Caco-2 (cell line): ENCODE results near the gene SLC22A23. TPM values are rescaled to one million over a fixed set of nuclear protein-coding genes. Genes with fewer than 3 reads are reported as not detected.

Experiments
- BruUV-seq: library from RNA; stranded (reverse); fragments of 400-500 nt; replicated peaks from 2 replicates; lab custom pipeline; 2021; lab: Mats Ljungman, UMichigan
- CTCF ChIA-PET: fragments of 300-600 bp; sonication (Branson Sonifier 250); formaldehyde crosslinking; loops from one replicate; lab custom pipeline; 2022; ENCODE audit warnings: antibody characterized with exemption; lab: Charles Lee
- POLR2A ChIA-PET: fragments of 300-600 bp; sonication (Branson Sonifier 250); formaldehyde crosslinking; loops from one replicate; lab custom pipeline; 2022; ENCODE audit warnings: antibody characterized with exemption; lab: Charles Lee
- DNase-seq, 2 experiments: peaks; one replicate each; pipeline versions ENCODE4 v3.0.0 to v3.0.0-alpha.2; 2020 to 2022
- H3K27me3 ChIP-seq: replicated peaks from 2 replicates; pipeline ENCODE4 v1.6.0; 2011; ENCODE audit warnings: low read length; ENCODE audit not compliant: control insufficient read depth, insufficient read depth
- H3K36me3 ChIP-seq: 2 replicates; pipeline ENCODE4 v1.5.1; 2011; ENCODE audit warnings: low read length; ENCODE audit not compliant: control insufficient read depth, insufficient read depth
- H3K4me1 ChIP-seq: fragments of 250-450 bp; sonication (Bioruptor Pico); 2 replicates; pipeline ENCODE4 v1.5.1; 2020; ENCODE audit warnings: mild to moderate bottlenecking
- H3K4me3 ChIP-seq: 2 replicates; pipeline ENCODE4 v1.5.1; 2011; ENCODE audit warnings: low read depth, mild to moderate bottlenecking, control low read depth, low read length
- H3K9me3 ChIP-seq: fragments of 250-450 bp; sonication (Bioruptor Pico); 2 replicates; pipeline ENCODE4 v1.5.1; 2020; ENCODE audit warnings: mild to moderate bottlenecking, moderate library complexity
- H3K27ac Mint-ChIP-seq: one replicate; pipeline ENCODE4 v1.8.0; 2022; ENCODE audit warnings: mixed read lengths; ENCODE audit not compliant: unreplicated experiment
- H3K27me3 Mint-ChIP-seq: one replicate; pipeline ENCODE4 v1.8.0; 2022; ENCODE audit warnings: mixed read lengths; ENCODE audit not compliant: insufficient read depth, unreplicated experiment
- H3K36me3 Mint-ChIP-seq: one replicate; pipeline ENCODE4 v1.8.0; 2022; ENCODE audit warnings: mild to moderate bottlenecking, mixed read lengths; ENCODE audit not compliant: insufficient read depth, unreplicated experiment
- H3K4me1 Mint-ChIP-seq: one replicate; pipeline ENCODE4 v1.8.0; 2022; ENCODE audit warnings: low read depth, mixed read lengths; ENCODE audit not compliant: unreplicated experiment
- H3K4me3 Mint-ChIP-seq: one replicate; pipeline ENCODE4 v1.8.0; 2022; ENCODE audit warnings: mild to moderate bottlenecking, moderate library complexity, mixed read lengths; ENCODE audit not compliant: unreplicated experiment
- H3K9me3 Mint-ChIP-seq: one replicate; pipeline ENCODE4 v1.8.0; 2022; ENCODE audit warnings: mixed read lengths; ENCODE audit not compliant: unreplicated experiment
- CTCF ChIP-seq, 2 experiments: fragments of 200-600 bp in 1 of 2; IDR thresholded peaks; 1 replicate in 1 of 2; 2 replicates in 1 of 2; pipeline versions ENCODE4 v1.5.1 to v1.8.0; 2011 to 2022; ENCODE audit warnings: antibody characterized with exemption in 1 of 2, control low read depth in 1 of 2, inconsistent platforms in 1 of 2, low read depth in 1 of 2, low read length in 1 of 2, mild to moderate bottlenecking in 1 of 2, moderate library complexity in 1 of 2; ENCODE audit not compliant: insufficient read depth in 1 of 2, severe bottlenecking in 1 of 2, unreplicated experiment in 1 of 2
- intact Hi-C: fragments of 100-400 bp; cut with micrococcal nuclease; formaldehyde crosslinking; loops from one replicate; pipeline ENCODE4 v1.10.0; 2022; ENCODE audit not compliant: unreplicated experiment
- total RNA-seq: library from RNA; stranded (reverse); gene quantifications from 2 replicates; pipeline ENCODE4 v1.2.3, GENCODE V29; 2022

SLC22A23 gene
- total RNA-seq, 1 experiment from 2014 or later, result 45.5 TPM

- no peaks in the 10 kb centered on the region for H3K9me3 ChIP-seq
- Mint-ChIP-seq H3K36me3 (peaks cover 62% of the 10 kb centered on the region), H3K27me3 (no peaks in the 10 kb centered on the region), H3K4me1 (no peaks in the 10 kb centered on the region), H3K27ac (no peak overlapping the region), H3K9me3 (no peaks in the 10 kb centered on the region), H3K4me3 (no peak overlapping the region)
- DNase-seq, result no peak
- no peaks in the 10 kb centered on the region for H3K27me3 ChIP-seq
- no peaks in the 10 kb centered on the region; the same call in 1 of the 2 replicates for H3K36me3 ChIP-seq
- H3K4me1 ChIP-seq, result no peaks in the 10 kb centered on the region
- ChIA-PET CTCF (interaction anchor here (0.6 kb wide), 2 partner anchors 172 to 1553 kb away, joined by 3 to 5 read pairs; partner anchors contain the start of gene SLC22A23), POLR2A (no interaction called here)
- intact Hi-C loops, result no loop called here
- no peak overlapping the region for H3K4me3 ChIP-seq
- BruUV-seq, result no TSS peak
- no peak for TF ChIP-seq CTCF (IDR thresholded peaks at IDR 0.05; ENCODE audit: insufficient read depth in 1 of 2, low read depth in 1 of 2, low read length in 1 of 2, severe bottlenecking in 1 of 2, unreplicated experiment in 1 of 2)
These were observed 171.7 kb downstream of the SLC22A23 start for GRCh38 chr6:3285049-3285639.

GRCh38 chr6:3284436-3284876, 172.4 kb downstream of the SLC22A23 start:
- H3K36me3 ChIP-seq, result no peaks in the 10 kb centered on the region; the same call in 1 of the 2 replicates
- no peaks in the 10 kb centered on the region for H3K4me1 Mint-ChIP-seq
- no peaks in the 10 kb centered on the region for H3K4me1 ChIP-seq
- no peak overlapping the region for H3K4me3 Mint-ChIP-seq
- POLR2A ChIA-PET, result no interaction called here
- H3K9me3 ChIP-seq, result no peaks in the 10 kb centered on the region
- TF ChIP-seq CTCF (IDR thresholded peaks at IDR 0.05; ENCODE audit: insufficient read depth in 1 of 2, low read depth in 1 of 2, low read length in 1 of 2, severe bottlenecking in 1 of 2, unreplicated experiment in 1 of 2), result no peak
- no peaks in the 10 kb centered on the region for H3K9me3 Mint-ChIP-seq
- no peaks in the 10 kb centered on the region for H3K27me3 ChIP-seq
- intact Hi-C loops, result no loop called here
- DNase-seq, result no peak
- H3K36me3 Mint-ChIP-seq, result peaks cover 59% of the 10 kb centered on the region
- no TSS peak for BruUV-seq
- H3K4me3 ChIP-seq, result no peak overlapping the region
- no peaks in the 10 kb centered on the region for H3K27me3 Mint-ChIP-seq
- H3K27ac Mint-ChIP-seq, result no peak overlapping the region
- CTCF ChIA-PET, result no interaction called here

DNA sequence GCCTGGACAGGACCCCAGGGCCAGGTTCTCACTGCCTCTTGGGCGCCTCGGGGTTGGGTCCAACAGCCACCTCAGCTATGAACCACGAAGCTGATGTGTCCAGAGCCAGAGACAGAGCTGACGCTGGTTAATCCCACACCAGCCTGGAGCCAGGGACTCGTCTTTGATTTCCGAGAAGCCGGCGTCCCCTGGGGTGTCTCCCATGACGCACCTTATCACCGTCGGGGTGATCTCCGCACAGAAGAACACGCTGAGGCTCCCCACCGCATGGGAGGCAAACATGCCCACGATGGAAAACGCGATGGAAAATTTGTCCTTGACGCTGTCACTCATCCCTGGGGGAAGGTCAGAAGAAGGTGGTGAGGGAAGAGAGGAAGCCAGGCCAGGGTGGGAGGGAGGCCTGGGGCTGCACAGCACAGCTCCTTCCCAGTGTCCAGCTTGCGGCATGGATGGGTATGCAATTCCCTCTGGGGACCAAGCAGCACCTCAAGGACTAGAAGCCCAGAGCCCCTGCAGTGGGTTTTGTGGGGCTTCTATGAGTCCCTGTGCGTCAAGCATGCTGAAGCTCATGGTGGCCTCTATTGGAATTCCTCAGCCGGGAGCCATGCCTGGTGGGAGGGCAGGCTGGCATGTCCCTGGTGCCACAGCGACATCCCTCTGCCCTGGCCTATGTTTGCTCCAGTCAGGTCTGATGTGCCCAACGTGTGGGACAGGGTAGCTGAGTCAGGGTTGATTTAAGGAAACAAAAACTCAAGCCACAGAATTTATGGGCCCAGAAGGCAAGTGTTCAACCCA, 173.0 kb downstream of the SLC22A23 start:
- ChIA-PET POLR2A (no interaction called here), CTCF (no interaction called here)
- H3K4me1 Mint-ChIP-seq, result no peaks in the 10 kb centered on the region
- no TSS peak for BruUV-seq
- no peak overlapping the region for H3K4me3 ChIP-seq
- H3K4me3 Mint-ChIP-seq, result no peak overlapping the region
- H3K27me3 ChIP-seq, result no peaks in the 10 kb centered on the region
- peaks cover 55% of the 10 kb centered on the region for H3K36me3 Mint-ChIP-seq
- no peaks in the 10 kb centered on the region for H3K9me3 Mint-ChIP-seq
- no peaks in the 10 kb centered on the region for H3K9me3 ChIP-seq
- H3K4me1 ChIP-seq, result no peaks in the 10 kb centered on the region
- H3K27ac Mint-ChIP-seq, result peak overlapping the region; percentile 3
- no peaks in the 10 kb centered on the region for H3K27me3 Mint-ChIP-seq
- TF ChIP-seq CTCF (IDR thresholded peaks at IDR 0.05; ENCODE audit: insufficient read depth in 1 of 2, low read depth in 1 of 2, low read length in 1 of 2, severe bottlenecking in 1 of 2, unreplicated experiment in 1 of 2), result no peak
- intact Hi-C loops, result no loop called here
- no peaks in the 10 kb centered on the region; the same call in 1 of the 2 replicates for H3K36me3 ChIP-seq
- DNase-seq, result no peak
